Activated T-helper 2 cell treated with anti-CD3 and anti-CD28 coated beads, Interferon-gamma antibody, Interleukin-2, Interleukin-4, amounts not matched to agents 10 μg/mL and 5 μg/mL and 100 μg/mL, durations not matched to agents 14 hours and 24 hours and 36 hours (primary cell): ENCODE measurements around the gene ANKRD44. TPM values are rescaled to one million over a fixed set of nuclear protein-coding genes. Genes with fewer than 3 reads are reported as not detected.
A peak's percentile ranks its signal among the peaks of the same experiment; 100 is the strongest.
"Not testable (repeated sequence)": the region's sequence is repeated elsewhere in the genome, so short reads cannot be mapped to it uniquely, and the experiment has no call there.

Experiments used
- DNase-seq: peaks from one replicate; pipeline ENCODE4 v3.0.0; 2021; ENCODE audit warnings: low spot score
- H3K27ac Mint-ChIP-seq: one replicate; pipeline ENCODE4 v1.8.0; 2021; ENCODE audit warnings: mixed read lengths
- H3K27me3 Mint-ChIP-seq: one replicate; pipeline ENCODE4 v1.8.0; 2021; ENCODE audit warnings: low read depth, mixed read lengths
- H3K36me3 Mint-ChIP-seq: one replicate; pipeline ENCODE4 v1.8.0; 2021; ENCODE audit warnings: low read depth, mixed read lengths
- H3K4me1 Mint-ChIP-seq: one replicate; pipeline ENCODE4 v1.8.0; 2021; ENCODE audit warnings: low read depth, mixed read lengths
- H3K4me3 Mint-ChIP-seq: one replicate; pipeline ENCODE4 v1.8.0; 2021; ENCODE audit warnings: low read depth, mild to moderate bottlenecking, moderate library complexity, mixed read lengths
- H3K9me3 Mint-ChIP-seq: one replicate; pipeline ENCODE4 v1.8.0; 2021; ENCODE audit warnings: mixed read lengths
- intact Hi-C: fragments of 100-400 bp; cut with micrococcal nuclease; formaldehyde crosslinking; loops from one replicate; pipeline ENCODE4 v1.15.1; 2023
- total RNA-seq: library from RNA; stranded (reverse); gene quantifications from 2 replicates; pipeline ENCODE4 v1.2.3, GENCODE V29; 2022

ANKRD44 gene
- total RNA-seq, 1 donor from 2014 or later: 120 TPM

GRCh38 chr2:197249381-197250083 lies 61.0 kb downstream of the ANKRD44 start:
- no peak for DNase-seq
- peak overlapping the region; percentile 79 for H3K27ac Mint-ChIP-seq
- H3K4me1 Mint-ChIP-seq: peaks cover 63% of the 10 kb centered on the region
- H3K4me3 Mint-ChIP-seq: no peak overlapping the region
- no peaks in the 10 kb centered on the region for H3K27me3 Mint-ChIP-seq
- peaks cover 41% of the 10 kb centered on the region for H3K36me3 Mint-ChIP-seq
- H3K9me3 Mint-ChIP-seq: no peaks in the 10 kb centered on the region
- intact Hi-C loops: loop anchor here (1.0 kb wide), 1 partner anchor 9 kb away; no protein-coding TSS in a partner anchor

- Mint-ChIP-seq H3K4me3 (peak overlapping the region; percentile 34), H3K36me3 (peaks cover 50% of the 10 kb centered on the region), H3K4me1 (peaks cover 66% of the 10 kb centered on the region), H3K27ac (peak overlapping the region; percentile 79), H3K27me3 (no peaks in the 10 kb centered on the region), H3K9me3 (no peaks in the 10 kb centered on the region)
- DNase-seq: no peak
- intact Hi-C loops: loop anchor here (1.0 kb wide), 1 partner anchor 8 kb away; no protein-coding TSS in a partner anchor
Observed at GRCh38 chr2:197248623-197249022, 62.0 kb downstream of the ANKRD44 start.

DNA sequence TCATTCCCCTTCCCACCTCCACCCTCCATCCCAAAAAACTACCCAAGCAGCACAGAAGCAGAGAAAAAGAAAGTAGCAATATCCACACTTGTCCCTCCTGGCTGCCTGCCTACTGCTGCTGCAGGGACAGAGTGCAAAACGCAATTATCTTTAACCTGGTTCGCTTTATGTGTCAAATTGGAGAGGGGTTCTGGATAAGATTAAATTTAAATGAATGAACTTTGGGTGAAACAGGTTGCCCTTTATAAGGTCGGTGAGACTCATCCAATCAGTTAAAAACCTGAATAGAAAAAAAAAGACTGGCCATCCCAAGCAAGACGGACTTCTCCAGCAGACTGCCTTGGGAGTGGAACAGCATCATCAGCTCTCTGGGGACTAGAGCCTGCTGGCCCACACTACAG lies 62.6 kb downstream of the ANKRD44 start:
- H3K4me3 Mint-ChIP-seq: no peak overlapping the region
- H3K9me3 Mint-ChIP-seq: no peaks in the 10 kb centered on the region
- H3K27ac Mint-ChIP-seq: peak overlapping the region; percentile 27
- H3K27me3 Mint-ChIP-seq: no peaks in the 10 kb centered on the region
- H3K4me1 Mint-ChIP-seq: peaks cover 66% of the 10 kb centered on the region
- peaks cover 52% of the 10 kb centered on the region for H3K36me3 Mint-ChIP-seq
- intact Hi-C loops: no loop called here
- DNase-seq: no peak

- peaks cover 73% of the 10 kb centered on the region for H3K4me1 Mint-ChIP-seq
- peaks cover 57% of the 10 kb centered on the region for H3K36me3 Mint-ChIP-seq
- no peak overlapping the region for H3K4me3 Mint-ChIP-seq
- no peaks in the 10 kb centered on the region for H3K9me3 Mint-ChIP-seq
- H3K27ac Mint-ChIP-seq: peak overlapping the region; percentile 44
- no peaks in the 10 kb centered on the region for H3K27me3 Mint-ChIP-seq
- DNase-seq: no peak
- intact Hi-C loops: no loop called here
Observed at GRCh38 chr2:197247083-197247482, 63.5 kb downstream of the ANKRD44 start.

- peaks cover 70% of the 10 kb centered on the region for H3K4me1 Mint-ChIP-seq
- H3K27ac Mint-ChIP-seq: peak overlapping the region; percentile 44
- intact Hi-C loops: no loop called here
- peaks cover 50% of the 10 kb centered on the region for H3K36me3 Mint-ChIP-seq
- DNase-seq: no peak
- H3K9me3 Mint-ChIP-seq: no peaks in the 10 kb centered on the region
- H3K27me3 Mint-ChIP-seq: no peaks in the 10 kb centered on the region
- H3K4me3 Mint-ChIP-seq: no peak overlapping the region
Observed at GRCh38 chr2:197245829-197246804, 64.5 kb downstream of the ANKRD44 start.

- Mint-ChIP-seq H3K4me3 (no peak overlapping the region), H3K27ac (peak overlapping the region; percentile 34), H3K27me3 (no peaks in the 10 kb centered on the region), H3K4me1 (peaks cover 68% of the 10 kb centered on the region), H3K9me3 (no peaks in the 10 kb centered on the region), H3K36me3 (peaks cover 50% of the 10 kb centered on the region)
- no peak for DNase-seq
- intact Hi-C loops: no loop called here
Observed at GRCh38 chr2:197244349-197244748, 66.2 kb downstream of the ANKRD44 start.

- H3K36me3 Mint-ChIP-seq: peaks cover 45% of the 10 kb centered on the region
- H3K9me3 Mint-ChIP-seq: no peaks in the 10 kb centered on the region
- H3K27me3 Mint-ChIP-seq: no peaks in the 10 kb centered on the region
- no peak overlapping the region for H3K4me3 Mint-ChIP-seq
- intact Hi-C loops: no loop called here
- peak overlapping the region; percentile 44 for H3K27ac Mint-ChIP-seq
- H3K4me1 Mint-ChIP-seq: peaks cover 68% of the 10 kb centered on the region
- DNase-seq: no peak
Observed at GRCh38 chr2:197242719-197243118, 67.9 kb downstream of the ANKRD44 start.

DNA sequence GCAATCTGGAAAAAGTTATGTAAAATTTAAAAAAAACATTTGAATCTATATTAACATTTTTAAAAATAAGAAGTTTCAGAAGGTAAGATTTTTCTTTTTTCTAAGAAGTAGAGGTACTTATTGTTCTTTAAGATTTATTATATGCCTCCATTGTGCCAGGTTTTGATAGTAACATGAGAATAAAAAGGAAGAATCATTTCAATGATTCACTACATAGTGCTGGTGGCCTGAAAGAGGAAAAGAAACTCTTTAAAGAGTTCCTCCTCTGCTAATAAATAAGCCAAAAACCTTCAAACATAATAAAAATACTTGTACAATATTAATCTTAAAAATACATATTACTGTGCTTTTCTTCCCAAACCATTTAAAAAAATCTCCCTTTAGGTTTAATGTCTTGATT lies 69.0 kb downstream of the ANKRD44 start:
- DNase-seq: no peak
- Mint-ChIP-seq H3K36me3 (peaks cover 36% of the 10 kb centered on the region), H3K27ac (no peak overlapping the region), H3K4me1 (peaks cover 67% of the 10 kb centered on the region), H3K4me3 (no peak overlapping the region), H3K27me3 (no peaks in the 10 kb centered on the region), H3K9me3 (no peaks in the 10 kb centered on the region)
- intact Hi-C loops: loop anchor here (2.0 kb wide), 1 partner anchor 55 kb away; no protein-coding TSS in a partner anchor

GRCh38 chr2:197241153-197241552 lies 69.4 kb downstream of the ANKRD44 start:
- peaks cover 33% of the 10 kb centered on the region for H3K36me3 Mint-ChIP-seq
- H3K27me3 Mint-ChIP-seq: no peaks in the 10 kb centered on the region
- peaks cover 69% of the 10 kb centered on the region for H3K4me1 Mint-ChIP-seq
- peak overlapping the region; percentile 88 for H3K27ac Mint-ChIP-seq
- DNase-seq: no peak
- no peaks in the 10 kb centered on the region for H3K9me3 Mint-ChIP-seq
- no peak overlapping the region for H3K4me3 Mint-ChIP-seq
- intact Hi-C loops: loop anchor here (2.0 kb wide), 1 partner anchor 56 kb away; no protein-coding TSS in a partner anchor

DNA sequence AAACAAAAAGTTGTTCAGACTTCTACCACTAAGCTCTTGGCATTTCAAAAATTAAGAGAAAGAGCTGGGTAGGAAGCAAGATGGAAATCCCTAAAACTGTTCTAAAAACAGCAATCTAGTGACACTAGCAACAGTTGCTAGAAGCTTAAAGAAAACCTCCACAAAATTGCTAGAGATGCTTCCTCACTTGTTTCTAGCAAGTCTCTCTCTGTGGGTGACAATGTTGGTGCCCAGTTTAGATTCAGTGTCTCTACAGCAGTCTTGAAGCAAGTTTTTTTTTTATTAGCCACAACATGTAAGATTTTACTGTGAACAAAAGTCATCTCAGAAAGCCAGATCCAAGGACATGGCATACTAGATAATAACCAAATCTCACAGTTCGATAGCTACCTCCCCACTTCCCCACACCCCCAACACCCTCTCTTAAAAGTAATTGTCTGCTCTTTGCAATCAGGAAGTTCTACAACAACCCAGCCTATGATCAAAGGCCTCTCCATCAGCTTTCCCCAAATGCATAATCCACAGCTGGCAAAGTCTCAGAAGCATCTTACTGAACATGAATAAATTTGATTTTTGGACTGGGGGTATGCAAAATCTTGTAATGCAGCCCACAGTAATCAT lies 70.0 kb downstream of the ANKRD44 start:
- Mint-ChIP-seq H3K4me3 (peak overlapping the region; percentile 19), H3K36me3 (peaks cover 28% of the 10 kb centered on the region), H3K4me1 (peaks cover 70% of the 10 kb centered on the region), H3K9me3 (no peaks in the 10 kb centered on the region), H3K27me3 (no peaks in the 10 kb centered on the region), H3K27ac (peak overlapping the region; percentile 88)
- no peak for DNase-seq
- intact Hi-C loops: loop anchor here (1.0 to 2.0 kb wide), 4 partner anchors 9 to 68 kb away; no protein-coding TSS in a partner anchor

GRCh38 chr2:197240018-197240417 lies 70.6 kb downstream of the ANKRD44 start:
- H3K4me1 Mint-ChIP-seq: peaks cover 70% of the 10 kb centered on the region
- H3K27ac Mint-ChIP-seq: peak overlapping the region; percentile 88
- not testable (repeated sequence) for DNase-seq, H3K27me3 Mint-ChIP-seq, H3K9me3 Mint-ChIP-seq
- intact Hi-C loops: loop anchor here (1.0 to 2.0 kb wide), 4 partner anchors 9 to 68 kb away; no protein-coding TSS in a partner anchor
- peak overlapping the region; percentile 19 for H3K4me3 Mint-ChIP-seq
- peaks cover 29% of the 10 kb centered on the region for H3K36me3 Mint-ChIP-seq

DNA sequence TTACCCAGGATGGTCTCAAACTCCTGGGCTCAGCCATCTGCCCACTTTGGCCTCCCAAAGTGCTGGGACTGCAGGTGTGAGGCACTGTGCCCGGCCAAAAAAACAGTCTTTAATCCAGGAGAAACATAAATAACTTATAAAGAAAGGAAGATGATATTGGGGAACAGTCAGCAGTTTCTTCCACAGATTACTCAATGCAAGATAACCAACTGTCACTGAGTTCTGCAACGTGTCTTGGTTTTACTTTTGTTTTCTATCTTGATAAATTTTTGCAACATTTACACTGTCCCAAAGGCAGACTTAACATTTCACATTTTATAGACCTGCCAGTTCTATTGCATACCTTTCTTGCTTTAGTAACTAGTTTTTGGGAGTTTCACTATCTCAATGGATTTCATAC lies 71.1 kb downstream of the ANKRD44 start:
- intact Hi-C loops: loop anchor here (1.0 kb wide), 1 partner anchor 40 kb away; no protein-coding TSS in a partner anchor
- Mint-ChIP-seq H3K27me3 (no peaks in the 10 kb centered on the region), H3K36me3 (peaks cover 30% of the 10 kb centered on the region)

More for the DNA sequence above, 71.1 kb downstream of the ANKRD44 start:
- no peak for DNase-seq
- Mint-ChIP-seq H3K4me1 (peaks cover 73% of the 10 kb centered on the region), H3K9me3 (no peaks in the 10 kb centered on the region), H3K27ac (peak overlapping the region; percentile 94), H3K4me3 (peak overlapping the region; percentile 77)
